PC-9 (cell line): Measurements from ENCODE around the gene RASAL2. TPM values are rescaled to one million over a fixed set of nuclear protein-coding genes. Genes with fewer than 3 reads are reported as not detected.

Experiments used
- BruUV-seq: library from RNA; stranded (reverse); fragments of 400-500 nt; replicated peaks from 2 replicates; lab custom pipeline; 2021; lab: Mats Ljungman, UMichigan
- CTCF ChIA-PET: fragments of 300-600 bp; sonication (Branson Sonifier 250); formaldehyde crosslinking; loops from one replicate; lab custom pipeline; 2022; ENCODE audit warnings: antibody characterized with exemption; lab: Charles Lee
- POLR2A ChIA-PET: fragments of 300-600 bp; sonication (Branson Sonifier 250); formaldehyde crosslinking; loops from one replicate; lab custom pipeline; 2022; ENCODE audit warnings: antibody characterized with exemption; ENCODE audit not compliant: unreplicated experiment; lab: Charles Lee
- DNase-seq, 2 experiments: peaks; one replicate each; pipeline versions ENCODE4 v3.0.0 to v3.0.0-alpha.2; 2015 to 2022; ENCODE audit warnings: mixed read lengths in 1 of 2
- H2AFZ ChIP-seq: fragments of 200-600 bp; sonication (generic); 2 replicates; pipeline ENCODE4 v1.8.1; 2017; ENCODE audit warnings: antibody characterized with exemption
- H3F3A ChIP-seq: fragments of 200-600 bp; sonication (generic); 2 replicates; pipeline ENCODE4 v1.8.1; 2017; ENCODE audit warnings: antibody characterized with exemption, mild to moderate bottlenecking, low read depth; ENCODE audit not compliant: insufficient read depth
- H3K27ac ChIP-seq: fragments of 200-600 bp; sonication (generic); 2 replicates; pipeline ENCODE4 v1.6.1; 2016; ENCODE audit warnings: mixed run types
- H3K27me3 ChIP-seq: fragments of 200-600 bp; sonication (generic); 2 replicates; pipeline ENCODE4 v1.6.1; 2016; ENCODE audit warnings: low read depth, mixed run types; ENCODE audit not compliant: insufficient read depth
- H3K36me3 ChIP-seq: fragments of 200-600 bp; sonication (generic); 2 replicates; pipeline ENCODE4 v1.6.1; 2016; ENCODE audit warnings: low read depth, mixed run types
- H3K4me1 ChIP-seq: fragments of 200-600 bp; sonication (generic); replicated peaks from 2 replicates; pipeline ENCODE4 v1.6.1; 2016; ENCODE audit warnings: mixed run types; ENCODE audit not compliant: insufficient read depth
- H3K4me2 ChIP-seq: fragments of 200-600 bp; sonication (generic); 2 replicates; pipeline ENCODE4 v1.6.1; 2017; ENCODE audit warnings: mixed run types
- H3K4me3 ChIP-seq: fragments of 200-600 bp; sonication (generic); 2 replicates; pipeline ENCODE4 v1.6.1; 2016; ENCODE audit warnings: mixed run types
- H3K79me2 ChIP-seq: fragments of 200-600 bp; sonication (generic); 2 replicates; pipeline ENCODE4 v1.6.1; 2017; ENCODE audit warnings: low read depth, mixed run types
- H3K9me2 ChIP-seq: fragments of 200-600 bp; sonication (generic); 2 replicates; pipeline ENCODE4 v1.8.1; 2017; ENCODE audit warnings: mild to moderate bottlenecking; ENCODE audit not compliant: insufficient read depth
- H3K9me3 ChIP-seq: fragments of 200-600 bp; sonication (generic); 2 replicates; pipeline ENCODE4 v1.8.1; 2016; ENCODE audit warnings: low read depth; ENCODE audit not compliant: insufficient read depth
- H4K20me1 ChIP-seq: fragments of 200-600 bp; sonication (generic); 2 replicates; pipeline ENCODE4 v1.8.1; 2017; ENCODE audit not compliant: insufficient read depth
- EZH2 ChIP-seq: fragments of 200-600 bp; sonication (generic); IDR thresholded peaks from 2 replicates; pipeline ENCODE4 v1.8.0; 2017; ENCODE audit warnings: antibody characterized with exemption, low read depth
- intact Hi-C: fragments of 100-400 bp; cut with micrococcal nuclease; formaldehyde crosslinking; loops from one replicate; pipeline ENCODE4 v1.10.0; 2022; ENCODE audit not compliant: unreplicated experiment
- total RNA-seq: library from RNA; stranded (reverse); gene quantifications from 2 replicates; pipeline ENCODE4 v1.2.3, GENCODE V29; 2021
- TF ChIP-seq, protein P1 (sequence below): fragments of 200-600 bp; sonication (generic); conservative IDR thresholded peaks from 2 replicates; pipeline ENCODE4 v1.6.1; 2017; ENCODE audit warnings: mixed run types, antibody characterized with exemption, mild to moderate bottlenecking, moderate library complexity

RASAL2 gene
- total RNA-seq, 1 experiment from 2014 or later = 54.1 TPM

DNA sequence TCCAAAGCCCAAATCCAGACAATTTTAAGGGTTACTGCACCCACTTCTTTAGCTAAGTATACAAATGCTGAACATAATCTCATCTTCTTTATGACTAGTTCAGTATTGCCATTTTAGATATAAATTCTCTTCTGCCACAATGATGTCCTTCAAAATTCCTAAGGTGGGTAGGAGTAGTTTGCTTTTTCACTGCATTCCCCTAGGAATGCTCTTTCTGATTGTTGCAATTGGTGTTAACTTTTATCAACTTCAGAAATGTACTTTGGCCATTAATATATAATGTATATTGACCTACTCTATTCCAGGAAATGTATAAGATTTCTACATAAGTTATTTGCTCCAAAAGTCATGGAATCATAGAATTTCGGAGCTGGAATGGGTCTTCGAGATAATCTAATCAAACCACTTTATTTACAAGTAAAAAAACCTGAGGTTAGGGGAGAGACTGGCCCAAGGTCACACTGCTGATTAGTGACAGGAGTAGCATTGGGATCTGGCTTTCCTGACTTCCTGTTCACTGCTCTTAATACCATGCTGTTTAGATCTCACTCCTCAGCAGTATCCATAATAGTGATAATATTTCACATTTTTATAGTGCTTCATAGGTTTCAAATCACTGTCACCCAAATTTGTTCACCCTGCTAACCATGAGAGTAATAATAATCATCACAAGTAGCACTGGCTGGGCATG is 46.4 kb upstream of the RASAL2 start:
- no TSS peak for BruUV-seq
- ChIA-PET CTCF (no interaction called here), POLR2A (interaction anchor here (0.5 kb wide), 1 partner anchor 679 kb away, joined by 6 read pairs; no protein-coding TSS in a partner anchor)
- Histone ChIP-seq H4K20me1 (no peaks in the 10 kb centered on the region), H3K9me3 (no peaks in the 10 kb centered on the region), H3K4me1 (peaks cover 6% of the 10 kb centered on the region; the same call in 1 of the 2 replicates), H2AFZ (no peak overlapping the region), H3K27me3 (no peaks in the 10 kb centered on the region), H3K9me2 (no peaks in the 10 kb centered on the region), H3K4me2 (no peak overlapping the region), H3K4me3 (no peak overlapping the region), H3K36me3 (no peaks in the 10 kb centered on the region), H3K79me2 (no peaks in the 10 kb centered on the region), H3F3A (peaks cover 5% of the 10 kb centered on the region), H3K27ac (no peak overlapping the region)
- DNase-seq = no peak
- TF ChIP-seq, protein P1, sequence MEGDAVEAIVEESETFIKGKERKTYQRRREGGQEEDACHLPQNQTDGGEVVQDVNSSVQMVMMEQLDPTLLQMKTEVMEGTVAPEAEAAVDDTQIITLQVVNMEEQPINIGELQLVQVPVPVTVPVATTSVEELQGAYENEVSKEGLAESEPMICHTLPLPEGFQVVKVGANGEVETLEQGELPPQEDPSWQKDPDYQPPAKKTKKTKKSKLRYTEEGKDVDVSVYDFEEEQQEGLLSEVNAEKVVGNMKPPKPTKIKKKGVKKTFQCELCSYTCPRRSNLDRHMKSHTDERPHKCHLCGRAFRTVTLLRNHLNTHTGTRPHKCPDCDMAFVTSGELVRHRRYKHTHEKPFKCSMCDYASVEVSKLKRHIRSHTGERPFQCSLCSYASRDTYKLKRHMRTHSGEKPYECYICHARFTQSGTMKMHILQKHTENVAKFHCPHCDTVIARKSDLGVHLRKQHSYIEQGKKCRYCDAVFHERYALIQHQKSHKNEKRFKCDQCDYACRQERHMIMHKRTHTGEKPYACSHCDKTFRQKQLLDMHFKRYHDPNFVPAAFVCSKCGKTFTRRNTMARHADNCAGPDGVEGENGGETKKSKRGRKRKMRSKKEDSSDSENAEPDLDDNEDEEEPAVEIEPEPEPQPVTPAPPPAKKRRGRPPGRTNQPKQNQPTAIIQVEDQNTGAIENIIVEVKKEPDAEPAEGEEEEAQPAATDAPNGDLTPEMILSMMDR = no peak
- intact Hi-C loops = no loop called here

DNA sequence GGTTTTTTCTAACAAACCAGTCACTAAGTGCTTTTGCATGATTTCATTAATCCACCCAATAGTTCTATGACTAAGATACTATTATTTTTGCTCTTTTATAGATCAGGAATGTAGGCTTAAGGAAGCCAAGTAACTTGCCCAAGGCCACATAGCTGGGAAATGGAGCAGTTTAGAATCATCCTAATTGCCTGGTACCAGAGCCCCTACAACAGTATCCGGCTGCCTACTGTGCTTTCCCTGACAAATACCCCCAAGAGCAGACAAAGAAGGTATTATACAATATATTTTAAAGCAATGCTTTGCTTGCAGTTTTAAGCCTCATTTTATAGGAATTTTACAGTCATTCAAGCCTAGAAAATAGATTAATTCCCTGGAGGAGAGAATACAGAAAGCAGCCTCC is 45.5 kb upstream of the RASAL2 start:
- H3F3A ChIP-seq = peaks cover 14% of the 10 kb centered on the region
- peaks cover 15% of the 10 kb centered on the region for H3K4me1 ChIP-seq
- no peak for DNase-seq
- H3K79me2 ChIP-seq = no peaks in the 10 kb centered on the region
- no peaks in the 10 kb centered on the region for H4K20me1 ChIP-seq
- no peaks in the 10 kb centered on the region for H3K9me3 ChIP-seq
- intact Hi-C loops = no loop called here
- CTCF ChIA-PET = no interaction called here
- H2AFZ ChIP-seq = no peak overlapping the region
- H3K9me2 ChIP-seq = no peaks in the 10 kb centered on the region
- H3K27me3 ChIP-seq = no peaks in the 10 kb centered on the region
- H3K36me3 ChIP-seq = no peaks in the 10 kb centered on the region
- H3K4me3 ChIP-seq = no peak overlapping the region
- no TSS peak for BruUV-seq
- no peak overlapping the region for H3K4me2 ChIP-seq
- POLR2A ChIA-PET = interaction anchor here (0.7 kb wide), 1 partner anchor 259 kb away, joined by 5 read pairs; no protein-coding TSS in a partner anchor
- H3K27ac ChIP-seq = no peak overlapping the region
- TF ChIP-seq, protein P1 = no peak
- TF ChIP-seq EZH2 = no peak

DNA sequence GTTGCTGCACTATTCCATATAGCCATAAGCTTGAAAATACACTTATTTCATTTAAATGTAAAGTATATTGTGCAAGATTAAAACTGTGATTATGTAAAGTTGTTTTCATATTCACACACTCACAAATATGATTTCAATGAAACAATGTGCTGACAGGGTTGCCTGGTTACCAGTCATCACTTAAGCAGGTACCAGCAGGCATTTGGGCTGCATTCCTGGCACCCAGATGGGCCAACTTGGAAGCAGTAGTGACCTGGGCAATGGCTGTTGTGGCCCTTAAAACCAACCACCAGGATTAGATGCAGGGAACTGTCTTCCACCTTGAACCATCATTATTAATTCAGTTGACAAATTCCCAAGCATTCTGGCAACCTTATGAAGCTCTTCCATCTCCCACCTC is 45.0 kb upstream of the RASAL2 start:
- no TSS peak for BruUV-seq
- no peak overlapping the region for H3K4me2 ChIP-seq
- H3K9me3 ChIP-seq = no peaks in the 10 kb centered on the region
- no peak overlapping the region for H3K27ac ChIP-seq
- no peak overlapping the region for H2AFZ ChIP-seq
- peaks cover 19% of the 10 kb centered on the region for H3F3A ChIP-seq
- no peaks in the 10 kb centered on the region for H3K9me2 ChIP-seq
- no peak for DNase-seq
- no peak for TF ChIP-seq EZH2
- TF ChIP-seq, protein P1 = no peak
- peaks cover 19% of the 10 kb centered on the region for H3K4me1 ChIP-seq
- POLR2A ChIA-PET = interaction anchor here (0.7 kb wide), 1 partner anchor 259 kb away, joined by 5 read pairs; no protein-coding TSS in a partner anchor
- CTCF ChIA-PET = no interaction called here
- H3K79me2 ChIP-seq = no peaks in the 10 kb centered on the region
- no peaks in the 10 kb centered on the region for H3K27me3 ChIP-seq
- intact Hi-C loops = no loop called here
- no peak overlapping the region for H3K4me3 ChIP-seq
- no peaks in the 10 kb centered on the region for H4K20me1 ChIP-seq
- H3K36me3 ChIP-seq = no peaks in the 10 kb centered on the region
